Keratinocyte (primary cell): ENCODE measurements around the gene TRPM3.

Experiments
- CTCF ChIP-seq, 3 experiments: IDR thresholded peaks in 1 of 3; conservative IDR thresholded peaks in 1 of 3; optimal IDR thresholded peaks in 1 of 3; 2 replicates in 2 of 3; 3 replicates in 1 of 3; pipeline versions ENCODE3 to v1.5.1; 2011; ENCODE audit warnings: low read length in 3 of 3, mild to moderate bottlenecking in 3 of 3, moderate library complexity in 2 of 3, control low read depth in 1 of 3, inconsistent platforms in 1 of 3; ENCODE audit not compliant: insufficient read depth in 2 of 3; ENCODE audit errors: extremely low read depth in 1 of 3
- EZH2 ChIP-seq: IDR thresholded peaks from one replicate; pipeline ENCODE4 v1.6.1; 2012; ENCODE audit warnings: inconsistent platforms, mild to moderate bottlenecking, low read length, moderate library complexity

GRCh38 chr9:71094708-71095251 lies 26.6 kb downstream of the TRPM3 start:
- TF ChIP-seq CTCF (optimal IDR thresholded peaks at IDR 0.05 in 1 of 3, IDR thresholded peaks at IDR 0.05 in 1 of 3, conservative IDR thresholded peaks at IDR 0.05 in 1 of 3; ENCODE audit: extremely low read depth in 1 of 3, insufficient read depth in 2 of 3, low read length in 3 of 3) (no peak), EZH2 (no peak)
